HL-60 (cell line): Measurements from ENCODE around the gene ANKRD22.

Source experiments
- DNase-seq, 2 experiments: peaks; one replicate each; pipeline ENCODE4 v3.0.0-alpha.2; 2010 to 2020; ENCODE audit warnings: low read depth in 1 of 2, low spot score in 1 of 2
- H3K27ac ChIP-seq: fragments of 250-450 bp; sonication (Bioruptor Pico); replicated peaks from 2 replicates; pipeline ENCODE4 v1.5.1; 2020; ENCODE audit warnings: mild to moderate bottlenecking, moderate library complexity
- H3K27me3 ChIP-seq: fragments of 250-450 bp; sonication (Bioruptor Pico); 2 replicates; pipeline ENCODE4 v1.5.1; 2021; ENCODE audit warnings: mild to moderate bottlenecking, moderate library complexity; ENCODE audit not compliant: insufficient read depth, poor library complexity, severe bottlenecking
- H3K4me3 ChIP-seq: replicated peaks from 2 replicates; pipeline ENCODE4 v1.5.1; 2011; ENCODE audit warnings: mild to moderate bottlenecking, control low read depth, low read length; ENCODE audit not compliant: insufficient read depth
- CTCF ChIP-seq: IDR thresholded peaks from one replicate; pipeline ENCODE4 v1.5.1; 2011; ENCODE audit warnings: low read length, control low read depth, inconsistent platforms; ENCODE audit not compliant: insufficient read depth
- GABPA ChIP-seq: IDR thresholded peaks from 2 replicates; pipeline ENCODE4 v1.6.1; 2012; ENCODE audit warnings: low read depth
- POLR2AphosphoS5 ChIP-seq: IDR thresholded peaks from 2 replicates; pipeline ENCODE4 v1.6.1; 2012; ENCODE audit warnings: low read depth
- REST ChIP-seq: IDR thresholded peaks from 2 replicates; pipeline ENCODE4 v1.6.1; 2012; ENCODE audit warnings: low read depth; ENCODE audit not compliant: insufficient replicate concordance
- SPI1 ChIP-seq: IDR thresholded peaks from 2 replicates; pipeline ENCODE4 v1.6.1; 2012; ENCODE audit warnings: low read depth, mild to moderate bottlenecking, borderline replicate concordance

The ANKRD22 gene

GRCh38 chr10:88794731-88795130 lies 56.9 kb downstream of the ANKRD22 start:
- no peak for DNase-seq
- TF ChIP-seq REST (no peak), POLR2AphosphoS5 (no peak), SPI1 (no peak), CTCF (no peak), GABPA (no peak)
- no peak overlapping the region for H3K4me3 ChIP-seq
- peaks cover 18% of the 10 kb centered on the region for H3K27me3 ChIP-seq
- H3K27ac ChIP-seq: no peak overlapping the region

GRCh38 chr10:88793712-88794299 lies 57.8 kb downstream of the ANKRD22 start:
- Histone ChIP-seq H3K4me3 (no peak overlapping the region), H3K27ac (no peak overlapping the region), H3K27me3 (peaks cover 18% of the 10 kb centered on the region)
- no peak for TF ChIP-seq GABPA
- no peak for TF ChIP-seq REST
- TF ChIP-seq CTCF: no peak
- TF ChIP-seq SPI1: no peak
- no peak for TF ChIP-seq POLR2AphosphoS5
- no peak for DNase-seq

GRCh38 chr10:88792661-88793060 lies 59.0 kb downstream of the ANKRD22 start:
- TF ChIP-seq CTCF (no peak), POLR2AphosphoS5 (peak; percentile 93), REST (no peak), SPI1 (peak; percentile 20; the same call in 1 of the 2 replicates)
- peaks cover 11% of the 10 kb centered on the region for H3K27me3 ChIP-seq
- no peak overlapping the region for H3K4me3 ChIP-seq
- H3K27ac ChIP-seq: no peak overlapping the region
- DNase-seq: peak; percentile 40 to 90
